Embryonic facial prominence (tissue), 1 donor: ENCODE data around the gene PSAT1.

Experiments
- DNase-seq: peaks from one replicate; pipeline ENCODE4 v3.0.0-alpha.2; 2016; ENCODE audit errors: extremely low spot score

PSAT1 gene

DNA sequence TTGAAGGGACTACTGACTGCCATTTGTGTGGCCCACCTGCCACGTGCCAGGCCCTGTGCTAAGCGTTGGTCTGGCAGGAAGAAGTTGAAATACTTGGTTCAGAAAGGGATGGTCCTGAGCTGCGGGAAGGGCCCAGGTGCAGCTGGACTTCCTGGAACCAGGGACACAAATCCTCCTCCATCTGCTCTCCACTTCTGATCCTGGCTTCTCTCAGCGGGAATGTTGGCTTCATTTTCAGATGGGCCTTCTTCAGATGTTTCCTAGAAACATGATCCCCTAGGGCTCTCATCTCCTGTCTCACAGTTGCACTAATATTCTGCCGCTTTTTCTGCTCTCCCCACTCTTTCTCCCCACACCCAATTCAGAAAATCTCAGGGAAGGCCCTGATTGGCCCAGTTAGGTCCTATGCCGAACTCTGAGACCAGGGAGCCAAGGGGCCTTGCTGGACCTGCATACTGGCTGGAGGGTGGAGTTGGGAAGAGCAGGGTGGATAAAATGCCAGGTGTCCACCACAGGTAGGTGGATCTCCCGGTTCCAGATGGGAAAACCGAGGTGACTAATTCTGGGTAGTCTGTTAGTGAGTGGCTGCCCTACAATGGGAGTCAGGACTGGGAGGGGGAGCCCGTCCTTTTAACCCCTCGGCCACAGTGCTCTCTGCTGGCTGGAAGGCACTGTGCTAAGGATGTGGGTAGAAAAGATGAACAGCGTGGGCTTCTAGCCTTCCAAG, 19.4 kb downstream of the PSAT1 start:
- no peak for DNase-seq

DNA sequence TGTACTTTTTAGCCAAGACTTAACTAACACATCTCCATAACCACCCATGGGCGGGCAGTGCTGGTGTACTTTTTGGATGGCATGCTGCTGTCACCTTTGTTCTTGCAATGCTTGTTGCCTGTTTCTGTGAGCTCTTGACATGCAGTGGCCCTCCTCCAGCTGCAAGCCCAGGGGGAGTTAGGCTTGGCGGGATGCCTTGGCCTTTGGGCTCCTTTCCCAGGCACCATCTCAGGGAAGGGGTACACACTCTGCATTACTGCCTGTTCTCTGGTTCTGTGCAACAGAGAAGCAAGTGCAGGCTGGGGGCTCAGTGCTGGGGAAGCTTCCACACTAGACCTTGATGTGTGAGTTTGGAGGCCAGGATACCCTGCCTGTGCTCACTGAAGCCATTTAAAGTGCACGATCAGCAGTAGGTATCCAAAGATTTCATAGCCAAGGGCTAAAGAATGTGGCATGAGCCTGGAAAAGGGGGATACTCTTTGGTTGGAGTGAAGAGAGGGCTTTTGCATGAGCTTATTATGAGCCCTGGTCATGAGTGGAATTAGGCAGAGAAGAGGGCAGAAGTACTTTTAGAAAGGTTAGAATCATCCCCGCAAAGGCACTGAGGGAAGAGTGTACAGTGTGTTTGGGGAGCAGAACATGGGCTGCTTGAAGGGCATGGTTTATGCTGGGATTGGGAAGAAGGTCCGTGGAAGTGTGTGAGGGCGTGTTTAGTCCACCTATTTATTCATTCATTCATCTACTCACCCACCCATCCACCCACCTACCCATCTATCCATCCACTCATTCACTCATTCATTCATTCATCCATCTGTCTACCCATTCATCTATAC, 22.5 kb downstream of the PSAT1 start:
- DNase-seq = no peak

DNA sequence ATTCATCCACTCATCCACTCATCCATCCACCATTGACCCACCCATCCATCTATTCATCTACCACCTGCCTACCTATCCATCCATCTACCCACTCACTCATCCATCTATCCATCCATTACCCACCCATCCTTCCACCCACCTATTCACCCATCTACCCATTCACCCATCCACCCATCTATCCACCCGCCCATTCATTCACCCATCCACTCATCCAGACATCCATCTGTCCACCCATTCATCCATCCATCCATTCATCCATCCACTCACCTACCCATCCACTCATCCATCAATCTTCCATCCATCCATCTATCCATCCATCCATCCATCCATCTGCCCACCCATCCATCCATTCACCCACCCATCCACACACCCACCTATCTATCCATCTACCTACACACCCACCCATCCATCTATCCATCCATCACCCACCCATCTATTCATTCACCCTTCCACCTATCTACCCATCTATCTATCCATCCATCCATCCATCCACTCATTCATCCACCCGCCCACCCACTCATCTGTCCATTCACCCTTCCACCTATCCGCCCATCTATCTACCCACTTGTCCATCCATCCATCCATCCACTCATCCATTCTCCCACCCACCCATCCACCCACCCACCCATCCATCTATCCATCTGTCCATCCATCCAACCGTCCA, 23.2 kb downstream of the PSAT1 start:
- no peak for DNase-seq

DNA sequence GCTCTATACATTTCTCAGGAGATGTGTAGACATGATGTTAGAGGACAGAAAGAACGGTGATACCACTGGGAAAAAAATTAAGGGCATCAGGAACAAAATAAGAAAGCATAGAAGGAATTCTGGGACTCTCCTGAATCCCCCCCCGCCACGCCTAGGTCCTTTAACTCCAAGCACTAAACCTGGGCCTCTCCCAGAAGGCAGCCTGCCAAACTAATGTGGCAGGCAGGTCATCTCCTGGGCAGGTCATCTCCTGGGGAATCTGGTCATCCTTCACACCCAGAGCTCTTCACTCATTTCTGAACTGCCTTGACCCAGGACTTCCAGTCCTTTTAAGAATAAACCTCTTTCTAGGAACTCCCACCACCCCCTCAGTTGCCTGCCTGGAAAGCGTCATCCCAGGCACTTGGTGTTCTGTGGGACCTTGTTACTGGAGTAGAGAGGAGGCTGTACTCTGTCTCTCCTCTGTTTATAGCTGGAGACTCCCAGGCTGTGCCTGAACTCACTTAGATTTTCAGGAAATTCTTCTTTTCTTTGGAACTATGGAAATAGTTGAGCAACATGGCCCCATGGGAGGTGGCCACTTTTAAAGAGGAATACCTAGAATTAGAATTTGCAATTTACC, 24.1 kb downstream of the PSAT1 start:
- no peak for DNase-seq

DNA sequence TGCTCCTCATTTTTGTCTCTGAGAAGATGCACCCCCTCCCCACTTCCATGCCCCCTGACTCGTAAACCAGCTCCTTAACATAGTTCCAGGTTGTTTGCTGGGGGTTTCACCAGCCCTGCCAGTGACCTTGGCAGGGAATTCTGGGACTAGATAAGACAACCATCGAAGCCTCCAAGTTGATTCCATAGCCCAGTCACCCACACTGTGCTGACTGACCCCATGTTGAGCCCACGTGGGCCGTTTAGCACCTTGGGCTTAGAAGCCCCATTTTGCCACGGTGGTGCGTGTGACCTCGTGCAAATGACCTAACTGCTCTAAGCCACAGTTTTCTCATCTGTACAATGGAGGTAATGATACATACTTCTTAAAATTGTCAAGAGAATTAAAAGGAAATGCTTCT, 24.6 kb downstream of the PSAT1 start:
- no peak for DNase-seq

DNA sequence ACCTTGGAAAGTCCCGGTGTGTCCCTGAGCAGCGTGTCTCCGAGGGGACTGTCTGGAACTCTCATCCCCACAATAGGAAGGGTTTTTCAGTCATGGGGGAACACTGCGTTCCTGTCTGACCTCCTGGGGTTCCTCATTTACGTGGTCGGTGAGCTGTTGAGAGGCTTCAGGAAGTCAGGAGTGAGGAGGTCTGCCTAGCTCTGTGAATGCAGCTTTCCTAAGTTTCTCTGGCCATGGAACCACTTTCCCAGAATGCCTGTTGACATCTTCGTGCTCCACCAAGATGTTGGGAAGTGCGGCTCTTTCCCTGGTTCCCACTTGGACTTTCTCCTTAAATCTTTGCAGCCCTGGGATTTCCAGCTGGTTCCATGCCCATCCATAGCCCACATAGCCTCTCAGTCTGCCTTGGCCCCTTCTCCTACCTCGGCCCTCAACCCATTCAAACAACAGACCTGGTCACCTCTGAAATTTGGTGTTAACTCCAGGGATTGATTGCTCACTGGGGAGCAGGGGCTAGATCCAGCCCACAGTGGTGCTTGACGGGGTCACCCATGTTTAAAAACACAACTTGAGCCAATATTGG, 27.2 kb downstream of the PSAT1 start:
- no peak for DNase-seq

DNA sequence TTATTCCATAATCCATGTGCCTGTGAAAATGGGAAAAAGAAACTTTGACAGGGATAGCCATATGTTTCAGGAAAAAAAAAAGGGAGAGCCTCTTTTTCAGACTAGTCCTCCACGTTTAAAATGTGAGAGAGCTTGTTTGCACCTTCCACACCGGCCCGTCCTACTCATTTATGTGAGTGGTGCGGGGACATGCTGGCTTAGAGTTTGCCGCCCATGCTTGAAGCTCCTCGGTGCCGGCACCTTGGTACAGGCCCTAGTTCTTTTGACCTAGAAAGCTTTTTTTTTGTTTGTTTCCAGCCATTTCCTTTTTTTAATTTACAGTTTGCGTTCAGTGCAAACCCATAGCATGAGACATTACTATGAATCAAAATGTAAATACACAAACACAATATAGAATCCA, 27.8 kb downstream of the PSAT1 start:
- DNase-seq = no peak

DNA sequence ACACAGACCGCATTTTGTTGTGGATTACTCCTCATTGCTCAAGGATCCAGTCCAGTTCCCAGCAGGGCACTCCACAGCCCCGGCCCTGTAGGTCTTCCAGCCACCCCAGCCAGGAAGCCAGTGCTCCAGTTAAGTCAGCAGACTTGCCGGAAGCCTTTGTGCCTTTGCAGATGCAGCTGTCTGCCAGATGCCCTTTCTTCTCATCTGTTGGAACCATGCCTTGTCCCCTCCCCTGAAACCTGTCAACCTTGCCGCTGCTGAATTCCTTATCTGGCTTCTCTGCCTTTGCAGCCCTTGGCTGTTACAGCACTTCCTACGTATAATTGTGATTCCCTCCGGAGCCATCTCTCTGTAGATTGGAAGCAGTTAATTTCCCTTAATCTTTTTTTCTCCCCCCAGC, 28.4 kb downstream of the PSAT1 start:
- no peak for DNase-seq

DNA sequence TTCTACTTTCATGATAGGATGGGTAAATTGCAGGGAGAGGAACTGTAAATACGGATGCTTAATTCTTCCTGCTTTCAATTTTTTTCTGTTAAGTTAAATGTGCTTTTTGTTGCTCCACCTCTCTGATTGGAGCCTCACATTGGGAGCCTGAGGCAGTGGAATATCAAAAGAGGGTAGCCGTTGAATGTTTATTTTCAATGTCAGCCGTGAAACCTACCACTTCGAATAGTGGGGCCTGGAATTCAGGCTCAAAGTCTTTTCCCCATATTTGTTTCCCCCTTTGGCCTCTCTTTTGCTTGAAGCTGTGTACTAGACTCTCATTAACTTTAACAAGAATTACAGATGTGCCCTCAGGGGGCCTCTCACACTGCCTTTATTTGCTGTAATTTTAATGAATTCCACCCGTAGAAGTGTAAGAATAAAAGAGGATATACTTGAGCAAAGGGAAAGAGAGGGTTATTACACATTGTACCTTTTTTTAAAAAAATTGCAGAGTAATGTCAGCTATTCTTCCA, 29.0 kb downstream of the PSAT1 start:
- DNase-seq = no peak

DNA sequence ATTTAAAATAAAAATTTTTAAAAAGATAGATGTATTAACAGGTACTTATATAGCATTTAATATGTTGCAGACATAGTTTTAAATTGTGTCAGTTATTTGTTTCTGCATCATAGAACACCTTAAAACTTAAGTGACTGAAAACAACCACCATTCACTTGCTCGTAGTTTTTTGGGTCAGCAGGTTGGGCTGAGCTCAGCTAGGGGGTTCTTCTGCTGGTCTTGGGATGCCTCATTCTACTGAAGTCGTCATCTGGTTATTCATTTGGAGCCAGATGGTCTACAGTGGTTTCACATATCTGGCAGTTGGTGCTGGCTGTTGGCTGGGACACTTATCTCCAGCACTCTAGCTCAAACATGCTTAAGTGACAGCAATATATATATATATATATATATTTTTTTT, 29.6 kb downstream of the PSAT1 start:
- DNase-seq = no peak

DNA sequence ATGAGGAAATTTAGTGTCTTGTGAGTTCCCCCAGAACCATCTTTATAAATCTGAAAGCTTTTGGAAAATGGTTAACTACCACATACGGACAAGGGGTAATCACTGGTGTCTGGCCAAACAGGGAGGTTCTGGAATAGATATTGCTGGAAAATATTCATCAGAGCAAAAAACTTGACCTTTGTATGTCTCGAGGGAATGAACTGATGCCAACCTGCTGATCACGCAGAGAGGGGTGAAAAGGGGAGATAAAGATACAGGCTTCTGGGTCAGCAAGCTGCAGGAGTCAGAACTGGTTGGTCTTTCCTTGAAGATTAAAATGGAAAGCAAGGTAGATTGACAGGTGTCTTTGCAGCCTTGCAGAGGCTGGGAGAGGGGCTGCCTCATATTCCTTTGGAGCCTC, 35.5 kb downstream of the PSAT1 start:
- no peak for DNase-seq

DNA sequence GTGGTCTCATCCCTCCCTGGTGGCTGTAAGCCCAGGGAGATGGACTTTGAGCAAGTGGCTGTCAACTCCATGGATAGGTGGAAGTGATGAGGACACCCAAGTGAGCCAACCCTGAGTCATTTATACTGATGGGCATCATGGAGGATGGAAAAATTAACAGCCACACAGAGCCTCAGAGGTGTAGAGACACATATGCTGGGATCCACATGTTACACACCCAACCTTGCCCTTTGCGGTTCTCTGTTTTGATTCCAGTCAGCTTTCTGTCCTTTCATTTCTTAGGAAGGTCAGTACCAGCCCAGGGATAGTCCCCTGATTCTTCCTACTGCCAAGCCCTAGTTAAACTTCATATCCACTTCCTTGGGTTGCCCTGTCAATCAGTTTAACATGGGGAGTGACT, 51.9 kb downstream of the PSAT1 start:
- no peak for DNase-seq

DNA sequence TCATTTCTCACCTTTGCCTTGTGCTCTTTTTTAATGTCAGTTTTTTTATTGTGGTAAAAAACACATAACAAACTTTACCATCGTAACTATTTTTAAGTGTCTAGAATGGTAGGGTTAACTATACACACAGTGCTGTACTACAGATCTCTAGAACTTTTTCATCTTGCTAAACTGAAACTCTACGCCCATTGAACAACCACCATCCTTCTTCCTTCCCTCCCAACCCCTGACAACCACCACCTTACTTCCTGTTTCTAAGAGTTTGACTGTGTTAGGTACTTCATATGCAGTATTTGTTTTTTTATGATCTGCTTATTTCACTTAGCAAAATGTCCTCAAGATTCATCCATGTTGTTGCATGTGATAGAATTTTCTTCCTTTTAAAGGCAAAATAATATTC, 54.9 kb downstream of the PSAT1 start:
- no peak for DNase-seq

DNA sequence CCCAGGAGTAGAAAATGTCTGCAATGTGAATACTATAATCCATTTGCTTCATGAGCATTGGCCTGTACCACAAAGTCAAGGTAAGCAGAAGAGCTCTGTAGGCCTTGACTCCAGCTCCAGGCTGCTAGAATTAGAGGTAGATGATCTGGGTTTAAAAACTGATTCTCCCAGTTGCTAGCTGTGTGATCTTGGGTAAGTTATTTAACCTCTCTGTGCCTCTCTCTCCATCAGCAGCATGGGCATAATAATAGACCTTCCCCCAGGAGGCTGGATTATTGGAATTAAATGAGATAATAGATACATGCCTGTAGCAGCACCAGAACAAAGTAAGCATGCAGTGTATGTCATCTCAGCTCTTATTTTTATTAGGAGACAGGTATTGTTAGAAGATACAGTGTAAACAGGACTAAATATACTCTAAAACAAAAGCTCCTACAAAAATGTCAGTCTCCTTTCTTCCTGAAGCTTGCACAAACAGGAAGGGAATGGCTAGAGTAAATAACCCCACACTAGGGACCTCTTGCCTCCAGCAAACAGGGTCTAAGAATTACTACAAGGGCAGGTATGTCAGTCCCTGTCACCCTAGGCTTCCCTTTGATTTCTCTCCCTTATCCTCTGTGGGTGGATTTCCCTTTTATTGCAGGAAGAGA, 57.5 kb downstream of the PSAT1 start:
- no peak for DNase-seq

DNA sequence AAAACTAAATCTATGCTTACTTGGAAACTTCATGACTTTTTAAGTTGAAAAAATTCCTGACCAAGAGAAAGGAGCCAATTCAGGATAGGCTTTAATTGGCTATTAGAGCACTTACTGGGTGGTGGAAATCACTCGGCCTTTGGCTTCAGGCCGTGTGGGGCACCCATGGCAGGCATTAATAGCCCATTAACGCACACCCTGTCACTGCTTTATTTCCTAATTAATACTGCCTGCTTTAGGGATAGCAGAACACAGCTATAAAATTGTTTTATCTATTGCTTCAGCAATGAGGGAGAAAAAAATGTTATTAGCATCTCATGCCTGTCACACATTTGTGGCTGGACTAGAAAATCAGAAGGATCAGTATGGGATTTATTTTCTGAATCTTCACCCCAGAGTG, 58.1 kb downstream of the PSAT1 start:
- DNase-seq = no peak

DNA sequence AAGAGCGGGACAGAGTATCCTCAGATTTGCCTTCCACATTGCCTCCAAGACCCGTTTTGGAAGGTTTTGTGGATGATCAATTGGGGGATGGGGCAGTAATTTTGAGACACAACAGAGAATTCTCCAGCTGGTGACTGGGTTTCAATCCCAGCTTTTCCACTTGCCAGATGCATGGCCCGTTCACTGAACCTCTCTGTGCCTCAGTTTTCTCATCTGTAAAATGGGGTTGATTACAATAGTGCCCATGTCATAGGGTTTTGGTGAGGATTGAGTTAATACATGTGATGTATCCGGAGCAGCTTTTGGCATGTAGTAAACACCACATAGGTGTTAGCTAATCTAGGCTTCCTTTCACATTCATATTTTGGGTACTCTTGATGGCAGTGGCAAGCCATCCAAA, 59.7 kb downstream of the PSAT1 start:
- no peak for DNase-seq

DNA sequence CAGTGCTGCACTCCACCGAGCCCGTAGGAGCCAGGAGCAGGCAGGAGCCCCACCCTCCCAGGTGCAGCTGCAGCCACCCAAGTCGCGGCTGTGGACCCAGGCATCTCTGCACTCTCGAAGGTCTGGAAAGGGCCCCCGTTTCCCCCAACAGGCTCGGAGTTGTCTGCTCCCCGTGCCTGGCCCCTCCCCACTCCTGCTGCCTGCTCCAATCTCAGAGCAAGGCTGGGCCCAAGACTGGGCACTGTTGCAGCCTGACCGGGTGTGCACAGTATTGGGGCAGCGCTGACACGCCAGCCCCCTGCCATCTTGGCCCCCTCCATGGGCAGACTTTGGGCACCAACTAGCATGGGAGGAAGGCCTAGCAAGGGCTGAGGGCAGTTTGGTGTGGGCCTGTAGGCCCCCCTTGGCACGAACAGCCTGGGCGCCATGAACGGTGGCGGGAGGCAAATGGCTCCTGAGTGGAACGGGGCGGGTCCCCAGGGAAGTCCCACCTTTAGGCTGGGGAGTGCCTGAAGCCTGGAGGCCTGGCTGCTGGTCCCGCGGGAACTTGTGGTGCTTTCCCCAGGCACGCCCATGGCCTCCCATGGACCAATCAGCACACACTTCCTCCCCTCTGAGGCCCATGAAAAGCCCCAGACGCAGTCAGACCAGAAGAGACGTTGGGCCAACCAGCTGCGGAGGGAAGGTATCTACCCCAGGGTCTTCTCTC, 60.4 kb downstream of the PSAT1 start:
- no peak for DNase-seq

DNA sequence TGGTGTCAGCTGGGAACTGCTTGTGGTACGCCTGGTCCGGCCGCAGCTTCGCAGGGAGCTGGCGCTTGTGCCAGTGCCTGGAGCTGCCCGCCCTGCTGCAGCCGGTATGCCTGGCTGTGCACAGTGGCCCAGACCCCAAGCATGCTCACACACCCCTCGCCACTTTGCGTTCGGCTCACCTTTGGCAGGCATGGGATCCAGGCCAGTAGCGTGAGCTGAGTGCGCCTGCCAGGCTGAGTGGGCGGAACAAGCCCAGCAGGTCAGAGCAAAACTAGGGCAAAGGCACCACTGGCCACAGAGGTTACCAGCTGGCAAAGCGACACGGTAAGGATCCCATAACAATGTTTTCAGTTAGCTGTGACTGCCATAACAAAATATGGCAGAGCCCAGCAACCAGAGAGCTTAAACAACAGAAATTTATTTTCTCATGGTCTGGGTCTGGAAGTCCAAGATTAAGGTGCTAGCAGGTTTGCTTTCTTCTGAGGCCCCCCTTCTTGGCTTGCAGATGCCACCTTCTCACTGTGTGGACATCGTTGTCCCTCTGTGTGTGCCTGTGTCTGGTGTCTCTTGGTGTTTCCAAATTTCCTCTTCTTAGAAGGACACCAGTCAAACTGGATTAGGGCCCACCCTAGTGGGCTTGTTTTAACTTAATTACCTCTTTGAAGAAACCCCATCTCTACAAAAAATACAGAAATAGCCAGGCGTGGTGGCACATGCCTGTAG, 61.6 kb downstream of the PSAT1 start:
- DNase-seq = no peak

DNA sequence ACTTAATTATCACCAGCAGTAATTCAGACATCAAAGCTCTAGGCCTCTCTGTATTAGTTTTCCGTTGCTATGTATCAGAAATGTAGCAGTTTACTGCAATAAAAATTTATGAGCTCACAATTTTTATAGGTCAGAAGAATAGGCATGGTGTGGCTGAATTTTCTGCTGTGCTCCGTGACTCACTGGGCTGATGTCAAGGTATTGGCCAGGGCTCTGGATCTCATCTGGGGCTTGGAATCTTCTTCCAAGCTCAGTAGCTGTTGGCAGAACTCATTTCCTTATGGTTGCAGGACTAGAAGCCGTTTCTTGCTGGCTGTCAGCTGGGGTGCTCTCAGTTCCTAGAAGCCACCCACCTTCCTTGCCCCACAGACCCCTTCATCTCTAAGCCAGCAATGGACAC, 66.3 kb downstream of the PSAT1 start:
- no peak for DNase-seq
